ENCODE results near the gene PIGU.

The PIGU gene

GRCh38 chr20:34575756-34576155, 101.1 kb downstream of the PIGU start:
- DNase-seq (ENCODE audit: low read depth): no peak
- no peak for TF ChIP-seq CTCF (IDR thresholded peaks at IDR 0.05; ENCODE audit: low read length, missing control alignments)
- H3K4me3 ChIP-seq (replicated peaks; ENCODE audit: low read depth, low read length): no peak overlapping the region

GRCh38 chr20:34575271-34575670, 101.6 kb downstream of the PIGU start:
- no peak overlapping the region for H3K4me3 ChIP-seq (replicated peaks; ENCODE audit: low read depth, low read length)
- TF ChIP-seq CTCF (IDR thresholded peaks at IDR 0.05; ENCODE audit: low read length, missing control alignments): no peak
- DNase-seq (ENCODE audit: low read depth): no peak

- TF ChIP-seq CTCF (IDR thresholded peaks at IDR 0.05; ENCODE audit: low read length, missing control alignments): no peak
- DNase-seq (ENCODE audit: low read depth): no peak
- no peak overlapping the region for H3K4me3 ChIP-seq (replicated peaks; ENCODE audit: low read depth, low read length)
Measured at GRCh38 chr20:34574861-34575260, 102.0 kb downstream of the PIGU start.

GRCh38 chr20:34574426-34574825, 102.5 kb downstream of the PIGU start:
- no peak overlapping the region for H3K4me3 ChIP-seq (replicated peaks; ENCODE audit: low read depth, low read length)
- DNase-seq (ENCODE audit: low read depth): no peak
- no peak for TF ChIP-seq CTCF (IDR thresholded peaks at IDR 0.05; ENCODE audit: low read length, missing control alignments)

GRCh38 chr20:34573541-34574300, 103.2 kb downstream of the PIGU start:
- TF ChIP-seq CTCF (IDR thresholded peaks at IDR 0.05; ENCODE audit: low read length, missing control alignments): no peak
- no peak overlapping the region for H3K4me3 ChIP-seq (replicated peaks; ENCODE audit: low read depth, low read length)
- DNase-seq (ENCODE audit: low read depth): no peak

- no peak for TF ChIP-seq CTCF (IDR thresholded peaks at IDR 0.05; ENCODE audit: low read length, missing control alignments)
- DNase-seq (ENCODE audit: low read depth): no peak
- no peak overlapping the region for H3K4me3 ChIP-seq (replicated peaks; ENCODE audit: low read depth, low read length)
Measured at GRCh38 chr20:34571753-34572152, 105.1 kb downstream of the PIGU start.

- TF ChIP-seq CTCF (IDR thresholded peaks at IDR 0.05; ENCODE audit: low read length, missing control alignments): no peak
- DNase-seq (ENCODE audit: low read depth): peak; percentile 91
- no peak overlapping the region for H3K4me3 ChIP-seq (replicated peaks; ENCODE audit: low read depth, low read length)
Measured at GRCh38 chr20:34570859-34571306, 106.0 kb downstream of the PIGU start.
